Thoracic aorta (tissue), 2 donors: ENCODE measurements around the gene CADM4. TPM values are rescaled to one million over a fixed set of nuclear protein-coding genes. Genes with fewer than 3 reads are reported as not detected.

Source experiments
- ATAC-seq: fragments of 150-250 bp; one replicate; pipeline ENCODE4 v1.8.0; 2017; ENCODE audit warnings: low read depth; ENCODE audit not compliant: insufficient number of reproducible peaks, low FRiP score
- DNase-seq: peaks from one replicate; pipeline ENCODE4 v3.0.0-alpha.2; 2020; ENCODE audit warnings: low spot score
- H3K27ac ChIP-seq, 2 donors: fragments of 200-600 bp; sonication (generic); 1 replicate in 1 of 2; 2 replicates in 1 of 2; pipeline ENCODE4 v1.5.1; 2016; ENCODE audit warnings: mild to moderate bottlenecking in 2 of 2, moderate library complexity in 2 of 2
- H3K27me3 ChIP-seq: fragments of 200-600 bp; sonication (generic); replicated peaks from 2 replicates; pipeline ENCODE4 v1.6.0; 2016; ENCODE audit warnings: mild to moderate bottlenecking; ENCODE audit not compliant: insufficient read depth
- H3K36me3 ChIP-seq: fragments of 200-600 bp; sonication (generic); one replicate; pipeline ENCODE4 v1.5.1; 2016
- H3K4me1 ChIP-seq, 2 donors: fragments of 200-600 bp; sonication (generic); 1 replicate in 1 of 2; 2 replicates in 1 of 2; pipeline versions ENCODE4 v1.5.1 to v1.6.0; 2016; ENCODE audit warnings: low read depth in 2 of 2, mild to moderate bottlenecking in 1 of 2; ENCODE audit not compliant: control insufficient read depth in 1 of 2
- H3K4me3 ChIP-seq: fragments of 200-600 bp; sonication (generic); 2 replicates; pipeline ENCODE4 v1.5.1; 2016; ENCODE audit warnings: mild to moderate bottlenecking
- H3K9me3 ChIP-seq: fragments of 200-600 bp; sonication (generic); 2 replicates; pipeline ENCODE4 v1.5.1; 2016
- CTCF ChIP-seq: fragments of 200-600 bp; sonication (generic); IDR thresholded peaks from one replicate; pipeline ENCODE4 v1.5.1; 2019; ENCODE audit warnings: antibody characterized with exemption
- total RNA-seq, 2 donors: library from RNA; depleted of rRNA; stranded (reverse); fragments of >200 nt; gene quantifications; one replicate each; pipeline versions ENCODE4 v1.1.0 to v1.2.3, GENCODE V29; 2016

Gene CADM4
- total RNA-seq, 2 donors from 2014 or later = 1.9 to 5.6 TPM

- DNase-seq (no peak), ATAC-seq (no peak)
- peaks cover 19% of the 10 kb centered on the region for H3K36me3 ChIP-seq
- H3K9me3 ChIP-seq = no peaks in the 10 kb centered on the region
- H3K27ac ChIP-seq = no peak overlapping the region
- no peak overlapping the region for H3K4me3 ChIP-seq
- H3K27me3 ChIP-seq = no peaks in the 10 kb centered on the region
- H3K4me1 ChIP-seq = peaks cover 22 to 43% of the 10 kb centered on the region in 2 donors
- TF ChIP-seq CTCF = no peak
Measured at GRCh38 chr19:43597876-43598275, 41.8 kb downstream of the CADM4 start.

GRCh38 chr19:43596842-43597461 is 42.7 kb downstream of the CADM4 start:
- H3K36me3 ChIP-seq = peaks cover 28% of the 10 kb centered on the region
- peaks cover 22 to 43% of the 10 kb centered on the region in 2 donors for H3K4me1 ChIP-seq
- DNase-seq (no peak), ATAC-seq (no peak)
- no peaks in the 10 kb centered on the region for H3K27me3 ChIP-seq
- TF ChIP-seq CTCF = no peak
- no peaks in the 10 kb centered on the region for H3K9me3 ChIP-seq
- peak overlapping the region; percentile 97 to 98 for H3K27ac ChIP-seq
- peak overlapping the region; percentile 82 for H3K4me3 ChIP-seq

GRCh38 chr19:43595999-43596841 is 43.4 kb downstream of the CADM4 start, which contains the start of the genes IRGQ and ZNF576:
TSS of gene IRGQ (minus strand) at chr19:43596134. CDS start at chr19:43595338, 796 bp downstream.
TSS of gene ZNF576 (plus strand) at chr19:43596595. CDS start at chr19:43597109, 514 bp downstream.
- Histone ChIP-seq H3K9me3 (no peaks in the 10 kb centered on the region), H3K4me1 (peaks cover 22 to 43% of the 10 kb centered on the region in 2 donors), H3K27ac (peak within 1 kb of the TSS; percentile 97 to 98), H3K27me3 (no peaks in the 10 kb centered on the region), H3K4me3 (peak within 1 kb of the TSS; percentile 82), H3K36me3 (peaks cover 32% of the 10 kb centered on the region)
- TF ChIP-seq CTCF = no peak
- ATAC-seq (peak; percentile 94), DNase-seq (peak; percentile 99)

- Histone ChIP-seq H3K4me1 (peaks cover 22 to 43% of the 10 kb centered on the region in 2 donors), H3K27ac (peak overlapping the region; percentile 83 to 97), H3K4me3 (peak overlapping the region; percentile 82), H3K9me3 (no peaks in the 10 kb centered on the region), H3K27me3 (no peaks in the 10 kb centered on the region), H3K36me3 (peaks cover 32% of the 10 kb centered on the region)
- DNase-seq (no peak), ATAC-seq (peak; percentile 12)
- no peak for TF ChIP-seq CTCF
Measured at GRCh38 chr19:43595605-43595998, 44.0 kb downstream of the CADM4 start.
